ENCODE data around the gene CDC25B. TPM values are rescaled to one million over a fixed set of nuclear protein-coding genes. Genes with fewer than 3 reads are reported as not detected.
A peak's percentile ranks its signal among the peaks of the same experiment; 100 is the strongest.

The CDC25B gene
- total and polyA plus RNA-seq, 2 of the 13 experiments (the other 11 are each of a cell fraction or from before 2014, with no cell fraction given): 14.5 to 19.4 TPM

- TF ChIP-seq ZNF704 (CRISPR knock-in tag; IDR thresholded peaks at IDR 0.05; ENCODE audit: borderline replicate concordance) (peak; percentile 92), MYNN (CRISPR knock-in tag; IDR thresholded peaks at IDR 0.05; ENCODE audit: low read depth) (no peak; the same call in 1 of the 2 replicates), CEBPG (CRISPR knock-in tag; IDR thresholded peaks at IDR 0.05) (peak; percentile 83), NCOA5 (CRISPR knock-in tag; IDR thresholded peaks at IDR 0.05) (peak; percentile 84; the same call in 1 of the 2 replicates), NR3C1 (CRISPR knock-in tag; IDR thresholded peaks at IDR 0.05) (no peak), ZNF713 (CRISPR knock-in tag; IDR thresholded peaks at IDR 0.05) (peak; percentile 100), FIP1L1 (IDR thresholded peaks at IDR 0.05; ENCODE audit: borderline replicate concordance, insufficient read depth, low read depth, low read length) (0 out of 2 replicates have a peak, but pooled peaks have one; percentile 39), ZNF280B (CRISPR knock-in tag; IDR thresholded peaks at IDR 0.05; ENCODE audit: borderline replicate concordance) (peak; percentile 84), MAFG (CRISPR knock-in tag; IDR thresholded peaks at IDR 0.05) (peak; percentile 34; the same call in 1 of the 2 replicates), CC2D1A (CRISPR knock-in tag; IDR thresholded peaks at IDR 0.05) (peak; percentile 98), FOXC1 (CRISPR knock-in tag; IDR thresholded peaks at IDR 0.05; ENCODE audit: borderline replicate concordance) (peak; percentile 98), TERF1 (CRISPR knock-in tag; IDR thresholded peaks at IDR 0.05) (peak; percentile 70), EHMT2 (IDR thresholded peaks at IDR 0.05; ENCODE audit: borderline replicate concordance, low read depth, low read length) (no peak), ZFAT (CRISPR knock-in tag; conservative IDR thresholded peaks at IDR 0.05) (peak; percentile 93), U2AF2 (IDR thresholded peaks at IDR 0.05; ENCODE audit: low read depth, low read length) (no peak), LCORL (IDR thresholded peaks at IDR 0.05) (no peak), LCORL (CRISPR knock-in tag; IDR thresholded peaks at IDR 0.05) (peak; percentile 91), CREB3 (CRISPR knock-in tag; IDR thresholded peaks at IDR 0.05) (peak; percentile 98), MXD3 (CRISPR knock-in tag; IDR thresholded peaks at IDR 0.05) (peak; percentile 89), ZNF530 (CRISPR knock-in tag; IDR thresholded peaks at IDR 0.05; ENCODE audit: low read depth) (no peak), USF2 (IDR thresholded peaks at IDR 0.05; ENCODE audit: low read depth, low read length) (no peak), USF2 (CRISPR knock-in tag; IDR thresholded peaks at IDR 0.05; ENCODE audit: borderline replicate concordance) (peak; percentile 5; the same call in 1 of the 2 replicates)
Observed at GRCh38 chr20:3820048-3820900, 24.2 kb downstream of the CDC25B start, which contains the start of gene AP5S1 (continued).

Measured in HepG2 (cell line).